ENCODE data around the gene CDH2.
"Not testable (repeated sequence)": the region's sequence is repeated elsewhere in the genome, so short reads cannot be mapped to it uniquely, and the experiment has no call there.

The CDH2 gene

DNA sequence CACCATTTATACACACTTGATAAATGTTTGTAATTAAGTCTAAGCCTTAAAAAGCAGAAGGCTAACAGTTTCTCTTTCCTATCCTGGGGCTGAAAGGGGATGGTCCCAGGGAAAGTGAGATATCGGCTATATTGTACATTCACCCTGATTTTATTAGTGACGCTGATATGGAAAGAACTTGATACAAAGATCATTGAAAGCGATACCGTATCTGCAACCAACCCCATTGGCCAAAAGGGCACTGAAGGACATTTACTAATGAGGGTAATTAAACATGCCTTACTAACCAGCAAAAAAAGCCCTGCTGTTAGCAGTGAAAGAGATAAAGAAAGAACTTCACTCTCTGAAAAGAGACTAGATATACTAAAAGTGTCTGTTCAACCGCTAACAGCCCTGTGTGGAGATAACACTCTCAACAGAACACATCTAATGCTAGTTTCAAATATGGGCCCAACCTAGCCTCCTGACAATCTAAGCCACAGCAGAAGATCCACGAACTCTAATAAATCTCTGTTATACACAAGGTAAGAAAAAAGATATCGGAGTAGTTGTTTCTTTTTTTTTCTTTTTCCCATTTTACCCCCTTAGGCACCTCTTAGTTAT lies 200.0 kb downstream of the CDH2 start:
- no peak for DNase-seq

DNA sequence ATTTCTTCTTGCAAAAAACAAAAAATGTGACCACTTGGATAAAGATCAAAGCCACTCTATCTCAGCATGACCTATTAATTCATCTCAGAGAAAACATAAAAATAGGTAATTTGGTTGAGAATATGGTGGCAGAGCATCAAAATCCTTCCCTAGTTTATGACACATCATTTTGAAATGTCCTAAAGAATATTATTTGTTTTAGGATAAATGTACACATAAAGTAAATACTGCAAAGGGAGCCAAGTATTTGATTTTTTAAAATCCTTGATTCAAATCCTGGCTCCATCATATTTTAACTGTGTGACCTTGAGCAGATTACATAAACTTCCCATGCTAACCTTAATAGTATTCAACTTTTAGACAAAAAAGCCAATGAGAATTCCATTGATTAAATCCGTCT lies 206.6 kb downstream of the CDH2 start:
- no peak for DNase-seq

DNA sequence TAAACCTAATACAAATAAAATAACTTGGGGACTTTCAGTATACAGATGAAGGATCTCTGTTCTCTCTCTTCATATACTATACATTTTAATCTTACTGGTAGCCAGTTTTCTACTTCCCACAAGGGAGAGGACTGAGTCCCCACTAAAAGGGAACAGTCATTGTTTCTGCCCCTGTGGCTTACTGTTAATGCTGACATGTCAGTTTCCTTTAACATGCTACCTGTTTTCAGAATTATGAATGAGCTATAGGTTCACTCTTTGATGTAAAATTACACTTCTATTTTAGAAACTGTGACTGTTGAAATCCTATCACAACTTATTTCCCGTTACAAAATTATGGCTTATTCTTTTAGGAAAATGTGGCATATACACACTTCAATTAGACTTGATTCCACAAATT lies 207.7 kb downstream of the CDH2 start:
- no peak for DNase-seq

DNA sequence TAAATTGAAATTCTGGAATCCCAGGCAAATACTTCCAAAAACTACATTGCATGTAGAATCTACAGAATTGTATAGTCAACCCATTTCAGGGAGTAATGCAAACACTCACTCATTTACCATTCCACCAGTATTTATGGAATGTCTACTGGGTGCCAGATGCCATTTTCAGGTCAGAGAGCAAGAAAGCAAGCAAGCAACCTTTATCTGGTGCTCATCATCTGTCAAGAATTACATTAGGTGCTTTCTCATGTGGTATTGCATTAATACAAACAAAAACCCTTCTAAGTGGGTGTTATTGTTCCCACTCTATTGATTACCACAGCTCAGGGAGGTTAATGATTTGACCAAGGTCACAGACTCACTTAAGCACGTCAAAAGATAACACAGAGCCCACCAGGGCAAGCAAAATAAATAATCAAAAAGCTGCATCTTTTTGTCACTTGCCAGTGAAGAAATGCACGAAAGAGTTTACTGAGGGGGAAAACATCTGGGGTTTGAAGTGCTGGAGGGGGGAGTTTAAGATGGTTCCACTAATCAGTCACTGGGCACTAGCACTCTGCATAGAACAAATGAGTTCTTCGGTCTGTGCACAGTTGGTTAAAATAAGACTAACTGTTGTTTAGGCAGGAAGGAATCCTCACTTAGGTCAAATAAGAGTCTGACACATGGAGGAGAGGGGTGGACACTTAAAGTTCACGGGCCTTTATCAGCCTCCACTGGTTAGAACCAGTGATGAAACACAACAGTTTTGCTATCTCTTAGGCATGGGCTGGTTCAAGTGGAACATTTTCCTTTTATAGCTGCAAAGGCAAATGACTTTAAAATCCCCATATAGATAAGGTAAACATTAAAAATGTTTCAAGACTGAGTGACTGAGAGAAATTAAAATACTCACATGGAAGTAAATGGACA lies 208.8 kb downstream of the CDH2 start:
- no peak for DNase-seq

DNA sequence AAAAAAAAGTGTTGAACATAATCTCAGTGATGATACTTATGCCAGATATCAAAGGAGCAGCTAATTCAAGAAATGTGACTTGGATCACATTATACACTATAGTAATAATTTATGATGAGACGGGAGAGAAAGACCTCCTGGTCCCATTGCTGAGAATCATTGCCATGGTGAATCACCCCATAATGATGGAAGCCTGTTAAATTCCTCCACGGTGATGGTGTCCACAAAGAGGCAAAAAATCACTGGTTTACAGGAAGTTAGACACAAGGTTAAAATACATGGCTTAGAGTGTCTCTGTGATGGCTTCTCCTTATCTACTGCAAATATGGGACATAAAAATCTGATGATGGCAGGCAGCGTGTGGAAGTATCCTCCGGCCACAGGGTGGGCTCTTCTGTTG lies 210.0 kb downstream of the CDH2 start:
- DNase-seq = no peak

DNA sequence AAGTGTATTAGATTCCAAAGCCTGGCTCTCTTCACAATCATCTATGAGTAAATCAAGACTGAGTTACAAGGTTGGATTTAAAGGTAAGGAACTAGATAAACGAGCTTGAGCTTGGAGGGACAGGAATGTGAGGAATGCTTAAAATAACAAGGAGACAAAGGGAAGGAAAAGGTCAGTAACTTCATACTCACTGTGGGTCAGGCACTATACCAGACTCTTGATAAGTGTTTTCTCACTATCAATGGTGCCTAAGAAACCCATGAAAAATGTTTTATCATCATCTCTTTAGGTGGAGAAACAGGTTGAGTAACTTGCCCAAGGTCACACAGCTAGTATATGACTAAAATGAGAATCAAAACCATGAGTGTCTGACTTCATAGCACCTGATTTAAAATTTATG lies 212.1 kb downstream of the CDH2 start:
- no peak for DNase-seq

DNA sequence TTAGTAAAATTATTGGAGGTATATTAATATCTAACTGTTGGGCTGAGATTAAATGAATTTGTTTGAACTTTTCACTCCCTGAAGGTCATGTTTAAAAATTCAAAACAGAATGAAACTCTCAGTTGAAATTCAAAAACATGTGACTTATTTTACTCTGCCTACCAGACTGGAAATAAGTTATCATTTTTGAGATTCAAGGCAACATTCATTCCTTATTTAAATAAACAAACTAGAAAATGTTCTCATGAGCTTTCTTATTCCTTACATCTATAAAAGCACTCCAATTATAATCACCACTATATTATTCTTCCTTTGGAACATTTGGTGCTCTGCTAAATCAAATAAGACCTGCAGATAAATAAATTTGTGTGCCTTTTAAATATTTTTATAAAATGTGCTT lies 217.8 kb downstream of the CDH2 start:
- no peak for DNase-seq

DNA sequence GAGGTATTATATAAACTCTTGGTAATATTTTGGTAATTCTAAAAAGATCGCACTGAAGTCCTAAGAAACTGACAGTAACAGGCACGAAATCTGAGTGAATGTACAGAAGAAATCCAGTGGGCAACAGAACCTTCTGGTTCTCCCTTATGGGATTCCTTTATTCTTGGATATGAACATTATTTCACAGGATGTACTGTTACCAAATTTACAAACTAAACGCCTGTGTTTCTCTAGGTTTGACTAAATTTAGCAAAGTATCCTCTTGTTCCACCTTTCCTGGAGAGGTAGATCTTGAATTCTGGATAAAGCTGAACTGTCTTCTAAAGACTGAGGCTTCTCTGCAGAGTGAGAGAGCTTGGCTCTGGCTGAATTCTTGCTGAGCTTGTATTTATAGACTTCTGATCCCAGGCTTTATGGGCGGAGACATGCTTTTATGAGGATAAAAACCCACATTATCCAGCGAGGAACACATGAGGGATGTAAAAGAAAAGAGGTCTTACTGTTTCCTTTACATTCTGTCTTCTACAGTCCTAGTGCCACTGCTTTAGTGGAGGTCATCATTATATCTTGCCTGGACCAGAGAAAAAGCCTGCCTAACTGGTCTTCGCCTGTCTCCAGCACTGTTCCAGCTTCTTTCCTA lies 220.8 kb downstream of the CDH2 start:
- no peak for DNase-seq

DNA sequence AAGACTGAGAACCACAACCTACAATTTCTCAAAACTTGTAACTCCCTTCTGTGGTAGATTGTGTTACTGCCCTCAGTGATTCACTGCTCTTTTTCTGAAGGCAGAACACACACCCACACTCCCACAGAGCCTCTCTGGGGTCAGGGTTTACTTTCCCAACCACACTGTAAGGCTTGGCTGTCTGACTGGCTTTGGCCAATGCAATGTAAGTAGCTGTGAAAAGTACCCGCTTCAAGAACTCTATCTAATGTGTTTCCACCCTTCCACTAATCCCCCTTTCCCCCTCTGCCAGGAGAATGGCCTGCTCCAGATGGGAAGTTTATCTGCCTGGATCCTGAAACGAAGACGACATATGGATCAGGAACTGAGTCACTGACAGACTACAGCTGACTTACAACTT lies 222.7 kb downstream of the CDH2 start:
- no peak for DNase-seq

DNA sequence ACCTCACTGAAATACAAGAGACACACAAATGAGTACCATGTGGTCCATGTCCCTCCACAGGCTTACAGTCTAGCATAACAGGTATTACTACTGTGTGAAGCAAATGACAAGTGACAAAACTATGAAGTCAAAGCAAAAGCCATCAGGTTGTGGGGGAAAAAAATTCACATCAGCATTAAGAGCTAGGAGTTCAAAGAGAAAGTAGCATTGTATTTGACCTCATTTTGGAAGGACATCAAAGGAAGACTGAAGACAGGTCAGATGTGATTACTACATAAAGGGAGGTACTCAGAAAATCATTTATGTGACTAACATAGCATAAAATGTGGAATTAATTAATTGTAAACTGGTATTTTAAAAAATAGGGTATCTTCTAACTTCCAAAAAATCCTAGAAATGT lies 224.2 kb downstream of the CDH2 start:
- no peak for DNase-seq

DNA sequence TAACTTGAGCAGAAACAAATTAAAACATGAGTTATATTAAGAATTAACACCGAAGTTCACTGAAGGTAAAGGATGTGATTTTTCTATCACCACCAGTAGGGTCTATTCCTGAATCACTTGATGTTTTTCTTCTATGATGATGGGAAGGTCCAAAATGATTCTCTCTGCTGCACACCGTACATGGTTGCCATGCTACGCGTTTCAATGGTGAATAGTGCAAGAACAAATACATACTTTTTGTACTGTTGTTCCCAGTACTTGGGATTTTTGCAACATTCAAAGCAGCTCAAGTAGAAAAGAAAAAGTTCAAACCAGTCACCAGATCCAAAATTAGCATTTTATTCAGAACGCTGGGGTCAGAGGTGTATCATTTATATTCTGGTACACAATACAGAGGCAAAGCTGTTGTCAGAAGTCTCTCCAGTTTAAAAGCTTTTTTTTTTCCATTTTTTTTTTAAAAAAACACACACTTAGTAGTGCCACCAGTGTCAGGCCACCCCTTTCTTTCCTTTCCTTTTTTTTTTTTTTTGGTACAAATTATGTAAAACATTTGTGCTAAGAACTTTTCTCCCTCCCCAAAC lies 226.2 kb downstream of the CDH2 start:
- no peak for DNase-seq

DNA sequence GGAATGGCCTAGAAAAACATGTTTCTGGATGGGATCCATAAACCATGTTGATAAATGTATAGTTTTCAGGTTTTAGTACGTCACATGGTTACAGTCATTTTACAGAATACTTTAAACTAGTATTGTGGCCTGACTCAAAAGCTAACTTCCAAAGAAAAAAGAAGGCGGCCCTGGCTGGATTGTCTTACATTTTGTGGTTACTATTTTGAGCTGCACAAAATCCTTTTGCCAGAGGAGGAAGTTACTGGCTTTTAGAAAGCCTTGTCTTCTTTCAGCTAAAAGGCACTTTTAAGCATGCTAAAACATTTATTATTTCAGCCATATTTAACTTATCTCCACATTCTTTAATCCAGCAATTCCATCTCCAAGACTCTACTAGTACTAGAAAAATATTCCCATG lies 227.9 kb downstream of the CDH2 start:
- no peak for DNase-seq

DNA sequence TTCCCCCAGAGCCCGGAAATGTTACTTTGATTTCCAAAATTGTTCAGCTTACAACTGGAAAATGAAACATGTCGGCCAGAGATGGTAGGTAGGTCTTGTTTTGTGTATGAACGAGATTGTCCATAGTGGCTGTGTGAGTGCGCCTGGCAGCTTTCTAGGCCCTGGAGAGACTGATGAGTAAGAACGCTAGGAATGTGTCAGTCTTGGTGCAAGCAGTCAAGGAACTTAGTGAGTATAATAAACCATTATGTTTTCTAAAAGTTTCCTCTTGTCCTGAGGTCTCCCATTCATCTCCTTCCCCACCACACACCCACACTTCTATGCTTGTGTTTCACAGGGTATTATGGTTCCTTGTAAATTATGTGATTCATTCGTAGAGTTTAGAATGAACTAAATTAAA lies 234.2 kb downstream of the CDH2 start:
- no peak for DNase-seq

DNA sequence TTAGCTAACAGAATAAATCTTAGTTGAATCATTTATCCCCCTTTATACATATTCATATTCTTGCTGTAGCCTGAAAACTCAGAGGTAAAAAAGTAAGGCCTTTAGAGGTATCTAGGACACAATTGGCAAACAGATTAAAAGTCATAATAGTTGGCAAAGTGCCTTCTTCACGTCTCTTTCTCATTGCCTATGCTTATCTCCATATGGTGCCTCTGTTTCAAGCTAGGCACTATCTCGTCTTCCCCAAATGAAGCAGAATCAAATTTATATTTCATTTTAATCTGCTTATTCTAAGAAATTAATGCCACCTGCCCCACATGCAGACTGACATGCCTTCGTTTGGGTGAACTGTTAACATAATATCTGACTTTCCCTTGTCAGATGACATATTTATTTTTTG lies 245.4 kb downstream of the CDH2 start:
- no peak for DNase-seq

DNA sequence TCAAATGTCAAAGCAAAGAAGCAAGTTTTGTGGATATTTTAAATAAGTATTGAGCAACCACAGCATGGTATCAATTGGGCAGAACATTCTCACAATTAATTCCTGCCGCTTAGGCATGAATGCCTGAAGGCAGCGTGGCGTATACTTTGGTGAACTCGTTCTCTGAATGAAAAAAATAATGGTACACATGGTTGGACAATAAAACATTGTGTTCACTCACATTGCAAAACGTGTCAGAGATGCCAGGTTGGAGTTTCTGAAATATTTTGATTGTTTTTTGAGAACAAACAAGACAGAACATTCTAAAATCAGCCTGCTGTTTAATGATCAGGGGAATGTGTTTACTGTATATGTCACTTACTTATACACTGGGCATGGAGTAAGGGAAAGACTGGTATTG lies 254.2 kb downstream of the CDH2 start:
- no peak for DNase-seq

DNA sequence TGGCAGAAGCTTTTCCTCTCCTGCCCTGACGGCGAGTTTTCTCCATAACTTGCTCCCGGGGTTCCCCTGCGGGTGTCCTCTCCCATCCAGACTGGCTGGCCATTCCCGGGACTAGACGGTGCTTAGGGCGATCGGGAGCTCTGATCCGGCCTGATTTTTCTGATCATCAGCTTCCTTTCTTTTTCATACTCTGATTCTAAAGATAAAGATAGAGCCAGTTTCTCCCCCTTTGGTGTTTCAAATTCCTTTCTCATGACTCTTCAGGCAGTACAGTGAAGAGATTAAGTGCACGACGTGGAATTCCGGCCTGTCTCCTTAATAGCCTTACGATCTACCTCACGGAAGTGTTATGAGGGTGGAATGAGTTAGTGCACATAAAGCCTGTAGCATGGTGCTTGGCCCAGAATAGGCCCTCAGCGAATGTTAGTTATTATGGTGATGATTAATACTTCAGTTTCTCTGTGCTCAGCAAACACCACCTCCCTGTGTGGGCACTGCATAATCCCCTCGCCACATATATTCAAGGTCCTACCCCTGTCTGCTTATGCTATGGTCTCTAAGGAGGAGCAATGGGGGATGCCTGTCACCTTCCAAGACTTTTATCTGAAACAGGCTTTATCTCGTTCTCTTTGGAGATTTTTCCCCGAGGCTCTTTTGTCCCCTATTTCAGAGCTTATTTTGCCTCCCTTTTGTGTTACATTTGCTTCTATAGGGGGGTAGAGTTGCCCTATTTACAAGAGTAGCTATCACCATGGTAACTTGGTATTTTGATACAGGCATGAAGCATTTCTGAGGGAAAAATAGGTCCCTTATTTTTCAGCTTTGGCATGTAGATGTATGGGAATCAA lies 254.8 kb downstream of the CDH2 start:
- DNase-seq = no peak

DNA sequence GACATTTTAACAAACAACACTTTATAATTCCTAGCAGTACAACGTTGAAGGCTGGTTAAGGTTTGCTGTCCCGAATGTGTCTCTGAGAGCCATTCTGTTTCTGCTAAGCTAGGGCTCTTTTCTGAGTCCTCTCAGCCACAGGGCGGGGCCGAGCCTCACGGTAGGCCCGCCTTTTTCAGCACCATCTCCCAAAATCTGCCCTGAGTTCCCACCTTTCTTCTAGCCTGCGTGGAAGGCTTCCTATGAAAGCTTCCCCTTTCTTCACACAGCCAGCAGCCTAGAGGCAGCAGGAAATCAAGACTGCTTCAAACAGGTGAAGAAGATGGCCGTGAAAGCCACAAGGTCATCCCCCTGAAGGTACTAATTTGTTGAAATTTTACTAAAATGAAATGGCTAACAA lies 255.5 kb downstream of the CDH2 start:
- no peak for DNase-seq

DNA sequence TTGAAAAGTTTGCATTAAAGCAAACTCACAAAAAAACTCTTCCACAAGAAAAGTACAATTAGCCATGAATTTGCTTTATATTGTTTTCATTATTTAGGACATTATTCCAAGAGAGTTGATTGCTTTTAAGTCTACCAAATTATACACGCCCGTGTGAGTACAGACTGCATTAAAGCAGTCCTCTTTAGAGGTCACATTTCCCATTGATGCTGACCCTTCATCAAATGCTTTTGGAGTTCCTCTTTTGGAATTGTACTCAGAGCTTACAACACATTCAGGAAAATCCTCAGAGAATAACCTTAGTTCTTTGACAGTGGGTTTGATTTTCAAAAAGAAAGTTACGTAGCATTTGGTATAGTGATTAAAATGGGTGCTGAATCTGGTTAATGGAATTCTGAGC lies 256.1 kb downstream of the CDH2 start:
- DNase-seq = no peak

DNA sequence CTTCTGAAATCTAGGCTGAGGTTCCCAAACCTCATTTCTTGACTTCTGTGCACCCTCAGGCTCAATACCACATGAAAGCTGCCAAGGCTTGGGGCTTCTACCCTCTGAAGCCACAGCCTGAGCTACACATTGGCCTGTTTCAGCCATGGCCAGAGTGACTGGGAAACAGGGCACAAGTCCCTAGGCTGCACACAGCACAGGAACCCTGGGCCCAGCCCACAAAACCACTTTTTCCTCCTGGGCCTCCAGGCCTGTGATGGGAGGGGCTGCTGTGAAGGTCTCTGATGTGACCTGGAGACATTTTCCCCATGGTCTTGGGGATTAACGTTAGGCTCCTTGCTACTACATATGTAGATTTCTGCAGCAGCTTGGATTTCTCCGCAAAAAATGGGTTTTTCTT lies 270.7 kb downstream of the CDH2 start:
- not testable (repeated sequence) for DNase-seq

DNA sequence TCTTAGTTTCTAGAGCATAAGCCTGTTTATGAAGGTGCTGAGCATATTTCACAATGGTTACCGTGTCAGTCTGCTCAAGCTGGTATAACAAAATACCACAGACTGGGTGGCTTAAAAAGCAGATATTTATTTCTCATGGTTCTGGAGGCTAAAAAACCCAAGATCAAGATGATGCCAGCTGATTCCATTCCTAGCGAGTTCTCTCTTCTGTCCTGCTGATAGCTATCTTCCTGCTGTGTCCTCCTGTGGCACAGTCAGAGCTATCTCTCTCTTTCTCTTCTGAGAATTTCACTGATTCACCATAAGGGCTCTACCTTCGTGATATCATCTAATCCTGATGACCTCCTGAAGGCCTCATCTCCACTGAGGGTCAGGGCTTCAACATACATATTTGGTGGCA lies 273.0 kb downstream of the CDH2 start:
- no peak for DNase-seq

DNA sequence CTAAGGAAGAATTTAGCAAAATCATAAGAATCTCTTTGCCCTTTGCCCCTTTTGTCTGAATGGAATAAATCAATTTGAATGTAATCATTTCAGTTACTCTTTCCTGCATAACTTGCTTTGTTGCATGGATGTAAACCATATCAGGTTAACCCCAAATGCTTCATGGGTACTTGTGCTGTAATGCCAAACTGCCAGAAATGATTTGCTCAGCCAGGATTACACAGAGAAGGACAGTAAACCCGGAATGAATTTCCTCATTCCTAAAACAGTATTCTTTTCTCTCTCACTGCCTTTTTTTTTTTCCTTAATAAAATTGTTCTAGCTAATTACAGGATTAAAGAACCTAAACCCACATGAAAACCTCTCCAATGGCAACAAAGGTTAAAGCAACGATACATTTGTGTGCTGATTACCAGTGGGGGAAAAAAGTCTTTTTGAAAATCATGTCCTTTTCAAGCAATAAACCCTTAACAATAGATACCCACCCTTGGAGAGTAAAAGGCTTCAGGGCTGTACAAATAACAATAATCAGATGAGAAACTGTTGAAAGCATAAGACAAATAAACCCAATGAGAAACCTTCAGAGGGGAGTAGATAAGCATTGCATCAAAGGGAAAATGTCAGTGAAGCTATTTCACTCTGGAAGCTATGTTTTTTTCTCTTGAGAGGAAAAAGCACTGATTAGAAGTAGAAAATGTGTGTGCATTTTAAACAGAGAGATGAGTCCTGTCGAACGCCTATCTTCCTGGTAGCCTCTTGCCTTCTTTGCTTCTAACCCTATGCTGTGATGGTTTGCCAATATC lies 275.3 kb downstream of the CDH2 start:
- peak; percentile 54 for DNase-seq

Measured in NCI-H146 (cell line).